Esophagus squamous epithelium (tissue), 5 donors: ENCODE data around the gene LCN9. TPM values are rescaled to one million over a fixed set of nuclear protein-coding genes. Genes with fewer than 3 reads are reported as not detected.

ENCODE experiments used
- DNase-seq: peaks from one replicate; lab custom pipeline; 2025; lab: John Stamatoyannopoulos, UW
- H3K27ac ChIP-seq, 4 donors: fragments of 200-600 bp; sonication (generic); one replicate each; pipeline ENCODE4 v1.5.1; 2016 to 2019; ENCODE audit warnings: mild to moderate bottlenecking in 1 of 4
- H3K27me3 ChIP-seq, 4 donors: fragments of 200-600 bp; sonication (generic); 1 replicate in 3 of 4; 2 replicates in 1 of 4; pipeline versions ENCODE4 v1.5.1 to v1.6.0; 2017 to 2021; ENCODE audit warnings: antibody characterized with exemption in 1 of 4
- H3K36me3 ChIP-seq, 3 donors: fragments of 200-600 bp; sonication (generic); one replicate each; pipeline ENCODE4 v1.5.1; 2016 to 2019
- H3K4me1 ChIP-seq, 3 donors: fragments of 200-600 bp; sonication (generic); one replicate each; pipeline ENCODE4 v1.5.1; 2017 to 2019
- H3K4me3 ChIP-seq, 4 donors: fragments of 200-600 bp; sonication (generic); 1 replicate in 3 of 4; 2 replicates in 1 of 4; pipeline ENCODE4 v1.5.1; 2016 to 2019; ENCODE audit warnings: mild to moderate bottlenecking in 2 of 4, moderate library complexity in 1 of 4
- H3K9me3 ChIP-seq, 3 donors: fragments of 200-600 bp; sonication (generic); one replicate each; pipeline ENCODE4 v1.5.1; 2016 to 2019
- POLR2A ChIP-seq, 4 donors: fragments of 450-650 bp; IDR thresholded peaks; one replicate each; pipeline ENCODE4 v1.6.1; 2017; ENCODE audit warnings: antibody characterized with exemption in 4 of 4, mild to moderate bottlenecking in 4 of 4, moderate library complexity in 3 of 4
- WGBS, 2 donors: methylation state at CpG; one replicate each; pipeline ENCODE4 v1.1.5; 2018; 5-methylcytosine and 5-hydroxymethylcytosine counted together
- intact Hi-C: fragments of 100-400 bp; cut with DNase I; formaldehyde crosslinking; loops from one replicate; pipeline ENCODE4 v1.15.0; 2022
- total RNA-seq, 4 donors: library from RNA; depleted of rRNA; stranded (reverse); fragments of >200 nt; gene quantifications; one replicate each; pipeline ENCODE4 v1.1.0, GENCODE V29; 2016
- TF ChIP-seq, protein P1 (sequence below), 6 experiments: fragments of 450-650 bp in 4 of 6; fragments of 200-600 bp in 2 of 6; sonication (generic) in 2 of 6; IDR thresholded peaks; one replicate each; pipeline ENCODE4 v1.5.1; 2016 to 2019; ENCODE audit warnings: antibody characterized with exemption in 6 of 6, mild to moderate bottlenecking in 4 of 6, moderate library complexity in 4 of 6
- donor health status: DM: yes; HTN: yes; CAD: no.

Gene LCN9
- total RNA-seq, 4 donors from 2014 or later: not detected

DNA sequence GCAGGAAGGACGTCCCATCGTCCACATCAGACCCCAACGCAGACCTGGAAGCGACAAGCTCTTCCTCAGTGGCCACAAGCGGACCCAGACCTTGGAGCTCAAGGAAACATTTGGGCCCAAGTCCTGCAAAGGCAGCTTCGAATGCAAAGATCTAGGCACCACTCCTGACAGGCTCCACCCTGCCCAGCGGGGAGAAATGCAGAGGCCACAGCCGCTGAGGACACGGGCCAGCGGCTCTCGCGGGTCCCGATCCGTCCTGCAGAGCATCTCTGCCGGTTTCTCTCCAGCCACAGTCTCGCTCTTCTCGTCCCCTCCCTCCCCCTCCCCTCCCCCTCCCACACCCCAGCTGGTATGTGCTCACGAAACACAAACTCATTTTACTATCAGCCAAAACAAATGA is 31.3 kb downstream of the LCN9 start:
- H3K27me3 ChIP-seq: peaks cover 0 to 68% (median 0%) of the 10 kb centered on the region in 4 donors
- TF ChIP-seq, protein P1, sequence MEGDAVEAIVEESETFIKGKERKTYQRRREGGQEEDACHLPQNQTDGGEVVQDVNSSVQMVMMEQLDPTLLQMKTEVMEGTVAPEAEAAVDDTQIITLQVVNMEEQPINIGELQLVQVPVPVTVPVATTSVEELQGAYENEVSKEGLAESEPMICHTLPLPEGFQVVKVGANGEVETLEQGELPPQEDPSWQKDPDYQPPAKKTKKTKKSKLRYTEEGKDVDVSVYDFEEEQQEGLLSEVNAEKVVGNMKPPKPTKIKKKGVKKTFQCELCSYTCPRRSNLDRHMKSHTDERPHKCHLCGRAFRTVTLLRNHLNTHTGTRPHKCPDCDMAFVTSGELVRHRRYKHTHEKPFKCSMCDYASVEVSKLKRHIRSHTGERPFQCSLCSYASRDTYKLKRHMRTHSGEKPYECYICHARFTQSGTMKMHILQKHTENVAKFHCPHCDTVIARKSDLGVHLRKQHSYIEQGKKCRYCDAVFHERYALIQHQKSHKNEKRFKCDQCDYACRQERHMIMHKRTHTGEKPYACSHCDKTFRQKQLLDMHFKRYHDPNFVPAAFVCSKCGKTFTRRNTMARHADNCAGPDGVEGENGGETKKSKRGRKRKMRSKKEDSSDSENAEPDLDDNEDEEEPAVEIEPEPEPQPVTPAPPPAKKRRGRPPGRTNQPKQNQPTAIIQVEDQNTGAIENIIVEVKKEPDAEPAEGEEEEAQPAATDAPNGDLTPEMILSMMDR (IDR thresholded peaks at IDR 0.05): no peak
- no peak for TF ChIP-seq POLR2A (IDR thresholded peaks at IDR 0.05)

DNA sequence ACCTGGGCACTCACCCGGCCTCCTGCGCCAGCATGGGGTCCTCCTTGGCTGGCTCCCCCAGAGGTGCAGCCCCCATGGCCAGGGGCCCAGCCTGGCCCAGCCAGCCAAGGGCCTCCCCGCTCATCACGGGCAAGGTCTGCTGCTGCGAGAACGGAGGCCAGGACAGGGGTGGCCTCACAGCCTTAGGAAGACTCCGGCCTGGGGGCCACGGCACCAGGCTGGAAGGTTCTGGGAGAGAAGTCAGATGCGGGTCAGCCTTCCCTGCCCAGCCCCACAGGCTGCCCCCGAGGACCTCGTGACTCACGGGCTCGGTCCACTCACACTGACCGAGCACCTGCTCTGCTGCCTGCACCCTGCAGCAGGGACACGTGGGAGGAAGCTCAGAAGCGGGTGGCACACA is 31.9 kb downstream of the LCN9 start:
- no peaks in the 10 kb centered on the region for H3K4me1 ChIP-seq
- no peak overlapping the region for H3K4me3 ChIP-seq
- WGBS, 2 donors: no CpG with 5 or more reads among the region's 16 CpGs
- DNase-seq: no peak
- H3K27me3 ChIP-seq: peaks cover 0 to 71% (median 0%) of the 10 kb centered on the region in 4 donors
- no peaks in the 10 kb centered on the region for H3K9me3 ChIP-seq
- H3K27ac ChIP-seq: no peak overlapping the region
- no peaks in the 10 kb centered on the region for H3K36me3 ChIP-seq
- TF ChIP-seq, protein P1 (IDR thresholded peaks at IDR 0.05): no peak
- TF ChIP-seq POLR2A (IDR thresholded peaks at IDR 0.05): no peak
- intact Hi-C loops: no loop called here

More for the DNA sequence above, 31.3 kb downstream of the LCN9 start:
- DNase-seq: no peak
- 31 to 43% methylated on average over 9 to 10 of the region's 18 CpGs for WGBS, 2 donors
- intact Hi-C loops: no loop called here
- H3K27ac ChIP-seq: no peak overlapping the region
- no peaks in the 10 kb centered on the region for H3K9me3 ChIP-seq
- no peaks in the 10 kb centered on the region for H3K36me3 ChIP-seq
- no peak overlapping the region for H3K4me3 ChIP-seq
- H3K4me1 ChIP-seq: no peaks in the 10 kb centered on the region

DNA sequence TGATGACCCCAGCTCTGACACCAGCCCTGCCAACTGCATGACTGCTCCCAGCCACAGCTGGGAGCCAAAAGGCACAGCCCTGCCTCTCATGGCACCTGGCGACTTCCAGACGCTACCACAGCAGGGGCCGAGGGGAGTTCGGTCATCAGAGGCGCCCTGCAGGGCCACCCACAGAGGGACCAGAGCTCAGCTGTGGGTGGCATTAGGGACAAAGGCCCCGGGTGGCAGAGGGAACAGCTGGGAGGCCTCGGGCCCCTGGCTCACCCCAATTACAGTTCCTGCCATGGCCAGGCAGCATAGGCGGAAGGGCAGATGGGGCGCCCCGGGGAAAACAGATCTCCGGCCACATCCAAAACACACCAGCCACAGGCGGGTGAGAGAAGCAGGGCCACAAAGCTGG is 32.5 kb downstream of the LCN9 start:
- no peak overlapping the region for H3K4me3 ChIP-seq
- intact Hi-C loops: no loop called here
- H3K27me3 ChIP-seq: peaks cover 0 to 73% (median 0%) of the 10 kb centered on the region in 4 donors
- DNase-seq: no peak
- no peak overlapping the region for H3K27ac ChIP-seq
- TF ChIP-seq, protein P1 (IDR thresholded peaks at IDR 0.05): no peak
- TF ChIP-seq POLR2A (IDR thresholded peaks at IDR 0.05): no peak
- H3K9me3 ChIP-seq: no peaks in the 10 kb centered on the region
- WGBS, 2 donors: no CpG with 5 or more reads among the region's 12 CpGs
- H3K36me3 ChIP-seq: no peaks in the 10 kb centered on the region
- peaks cover 0 to 1% (median 0%) of the 10 kb centered on the region in 3 donors for H3K4me1 ChIP-seq

DNA sequence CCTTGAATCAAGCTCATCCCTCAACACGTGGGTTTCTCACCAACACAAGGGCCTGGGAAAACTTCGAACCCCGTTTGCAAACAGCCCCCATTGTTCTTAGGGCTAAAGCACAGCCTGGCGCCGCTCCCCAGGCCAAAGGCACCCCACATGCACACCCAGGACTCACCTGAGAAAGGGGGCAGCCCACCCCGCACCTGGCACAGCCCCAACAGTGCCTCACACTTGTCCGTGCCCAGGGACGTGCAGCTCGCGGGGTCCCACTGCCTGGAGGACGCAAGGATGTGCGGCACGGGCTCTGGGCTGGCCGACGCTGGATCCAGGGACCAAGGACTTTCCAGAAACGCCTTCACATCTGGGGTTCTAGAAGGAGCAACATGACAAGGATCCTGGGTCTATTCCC is 33.3 kb downstream of the LCN9 start:
- H3K36me3 ChIP-seq: no peaks in the 10 kb centered on the region
- 0% methylated on average over 1 of the region's 16 CpGs; no CpG with 5 or more reads in 1 of the 2 donors for WGBS, 2 donors
- H3K27ac ChIP-seq: no peak overlapping the region
- peaks cover 0 to 73% (median 0%) of the 10 kb centered on the region in 4 donors for H3K27me3 ChIP-seq
- intact Hi-C loops: no loop called here
- H3K9me3 ChIP-seq: no peaks in the 10 kb centered on the region
- TF ChIP-seq POLR2A (IDR thresholded peaks at IDR 0.05): no peak
- peaks cover 0 to 7% (median under 1%) of the 10 kb centered on the region in 3 donors for H3K4me1 ChIP-seq
- no peak for DNase-seq
- no peak overlapping the region for H3K4me3 ChIP-seq

DNA sequence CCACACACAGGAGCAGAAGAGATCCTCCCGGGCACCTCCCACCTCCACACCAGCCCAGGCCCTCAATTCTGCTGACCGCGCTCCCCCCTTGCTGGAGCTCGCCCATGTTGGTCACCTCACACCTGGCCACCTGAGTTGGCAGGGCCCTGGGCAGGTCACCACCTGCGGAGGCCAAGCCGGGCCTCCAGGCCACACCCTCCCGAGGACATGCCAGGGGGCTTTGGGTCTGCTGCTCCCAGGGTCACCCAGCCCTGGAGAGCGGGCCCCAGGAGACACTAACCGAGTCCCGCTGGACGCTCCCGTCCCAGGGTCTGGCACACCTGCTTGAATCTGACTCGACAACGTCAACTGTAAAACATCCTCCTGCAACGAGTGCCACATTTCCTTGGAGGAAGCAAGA is 34.1 kb downstream of the LCN9 start:
- no peak for TF ChIP-seq POLR2A (IDR thresholded peaks at IDR 0.05)
- TF ChIP-seq, protein P1 (IDR thresholded peaks at IDR 0.05): no peak
- Histone ChIP-seq H3K4me1 (peaks cover 6 to 15% (median 8%) of the 10 kb centered on the region in 3 donors), H3K36me3 (no peaks in the 10 kb centered on the region), H3K9me3 (no peaks in the 10 kb centered on the region), H3K27ac (no peak overlapping the region), H3K4me3 (no peak overlapping the region), H3K27me3 (peaks cover 0 to 75% (median under 1%) of the 10 kb centered on the region in 4 donors)
- intact Hi-C loops: no loop called here
- DNase-seq: no peak
- 40 to 76% methylated on average over 1 to 12 of the region's 15 CpGs for WGBS, 2 donors
